ENCODE measurements around the gene ELFN2. TPM values are rescaled to one million over a fixed set of nuclear protein-coding genes. Genes with fewer than 3 reads are reported as not detected.
A peak's percentile ranks its signal among the peaks of the same experiment; 100 is the strongest.

The ELFN2 gene
- total RNA-seq, 1 donor from 2014 or later: 0.26 TPM

DNA sequence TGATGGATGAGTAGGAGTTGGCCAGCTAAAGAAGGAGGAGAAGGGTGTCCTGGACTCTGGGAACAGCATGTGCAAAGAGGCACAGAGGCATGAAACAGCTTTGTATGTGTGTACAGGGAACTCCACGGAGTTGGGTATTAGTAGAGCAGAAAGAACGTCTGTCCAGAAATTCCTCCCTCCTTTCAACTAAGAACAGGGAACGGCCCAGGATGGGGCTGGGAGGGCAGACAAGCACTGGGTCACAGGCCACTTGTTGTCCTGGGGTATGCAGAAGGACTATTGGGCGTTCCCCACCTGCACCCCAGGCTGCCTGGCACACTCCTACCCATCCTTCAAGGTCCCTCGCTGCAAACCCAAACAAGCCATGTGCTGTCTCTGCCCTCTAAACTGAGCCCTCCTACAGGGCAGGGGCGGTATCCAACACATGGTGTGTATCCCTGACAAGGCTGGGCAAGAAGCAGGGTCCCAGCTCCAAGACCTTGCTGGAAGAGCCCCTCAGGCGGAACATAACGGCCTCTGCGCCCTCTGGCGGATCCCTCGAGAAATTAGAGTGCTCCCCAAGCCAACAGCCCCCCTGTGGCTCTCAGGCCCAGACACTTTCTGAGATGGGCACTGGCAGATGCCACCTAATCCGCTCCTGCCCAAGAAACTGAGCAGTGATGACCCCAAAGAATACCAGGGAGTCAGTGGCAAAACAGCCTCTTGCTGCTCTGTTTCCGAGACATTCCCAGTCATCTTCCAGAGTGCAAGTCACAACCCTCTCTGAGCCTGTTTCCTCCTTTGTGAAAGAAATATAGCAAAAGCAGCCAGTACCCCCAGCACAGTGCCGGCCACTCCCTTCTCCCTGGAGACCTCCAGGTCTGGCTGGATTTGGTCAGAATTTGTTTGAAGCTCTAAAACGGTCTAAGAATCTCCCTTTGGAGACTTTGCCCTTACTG, 1.6 kb upstream of the ELFN2 start:
- Histone ChIP-seq H3K4me3 (ENCODE audit: low read depth, low read length) (no peak overlapping the region), H3K27me3 (ENCODE audit: control insufficient read depth, insufficient read depth, low read length) (peaks cover 3% of the 10 kb centered on the region), H3K36me3 (ENCODE audit: control insufficient read depth, insufficient read depth, low read length) (no peaks in the 10 kb centered on the region)
- FAIRE-seq (peak; percentile 36), DNase-seq (ENCODE audit: low read depth) (no peak)
- TF ChIP-seq, protein P1, sequence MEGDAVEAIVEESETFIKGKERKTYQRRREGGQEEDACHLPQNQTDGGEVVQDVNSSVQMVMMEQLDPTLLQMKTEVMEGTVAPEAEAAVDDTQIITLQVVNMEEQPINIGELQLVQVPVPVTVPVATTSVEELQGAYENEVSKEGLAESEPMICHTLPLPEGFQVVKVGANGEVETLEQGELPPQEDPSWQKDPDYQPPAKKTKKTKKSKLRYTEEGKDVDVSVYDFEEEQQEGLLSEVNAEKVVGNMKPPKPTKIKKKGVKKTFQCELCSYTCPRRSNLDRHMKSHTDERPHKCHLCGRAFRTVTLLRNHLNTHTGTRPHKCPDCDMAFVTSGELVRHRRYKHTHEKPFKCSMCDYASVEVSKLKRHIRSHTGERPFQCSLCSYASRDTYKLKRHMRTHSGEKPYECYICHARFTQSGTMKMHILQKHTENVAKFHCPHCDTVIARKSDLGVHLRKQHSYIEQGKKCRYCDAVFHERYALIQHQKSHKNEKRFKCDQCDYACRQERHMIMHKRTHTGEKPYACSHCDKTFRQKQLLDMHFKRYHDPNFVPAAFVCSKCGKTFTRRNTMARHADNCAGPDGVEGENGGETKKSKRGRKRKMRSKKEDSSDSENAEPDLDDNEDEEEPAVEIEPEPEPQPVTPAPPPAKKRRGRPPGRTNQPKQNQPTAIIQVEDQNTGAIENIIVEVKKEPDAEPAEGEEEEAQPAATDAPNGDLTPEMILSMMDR (IDR thresholded peaks at IDR 0.05; ENCODE audit: insufficient read depth, low read length, severe bottlenecking): peak; percentile 72

DNA sequence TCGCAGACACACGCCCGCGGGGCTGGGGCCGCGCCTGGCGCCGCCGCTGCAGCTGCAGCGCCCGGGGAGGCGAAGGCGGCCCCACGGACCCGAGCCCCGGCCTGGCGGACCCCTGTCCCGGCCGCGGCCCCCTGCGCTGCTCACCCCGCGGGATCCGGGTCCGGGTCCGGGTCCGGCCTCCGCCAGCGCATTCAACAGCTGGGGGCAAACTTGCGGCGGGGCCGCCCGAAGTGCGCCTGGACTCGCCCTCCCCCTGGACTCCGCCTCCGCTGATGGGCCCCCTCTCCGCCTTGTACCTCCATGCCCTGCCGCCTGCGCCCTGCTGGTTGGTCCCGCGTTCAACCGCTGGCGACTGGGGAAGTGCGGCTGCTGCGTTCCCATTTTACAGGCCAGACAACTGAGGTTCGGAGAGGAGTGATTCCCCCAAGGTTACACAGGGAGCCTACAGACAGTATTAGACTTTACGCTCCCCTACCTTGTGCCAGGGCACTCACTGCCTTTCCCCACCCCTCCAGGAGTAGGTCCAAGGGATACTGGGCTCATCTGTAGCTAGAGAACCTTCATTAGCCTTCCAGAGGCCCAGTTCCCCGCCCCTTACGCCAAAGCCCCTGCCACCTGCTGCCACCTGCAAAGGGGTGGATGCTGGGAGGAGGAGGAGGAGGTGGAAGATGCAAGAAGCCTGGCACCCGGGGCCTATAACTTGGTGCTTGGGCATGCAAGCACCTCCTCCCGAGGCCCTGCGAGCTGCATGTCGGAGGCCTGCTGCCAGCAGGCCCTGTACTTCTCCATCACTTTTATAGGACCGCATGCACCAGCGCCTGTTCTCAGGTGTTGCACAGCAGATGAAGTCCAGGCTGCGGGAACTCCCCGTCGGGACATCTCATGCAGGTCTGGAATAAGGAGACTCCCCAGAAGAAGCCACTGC, 694 bp upstream of the ELFN2 start:
- DNase-seq (ENCODE audit: low read depth) (no peak), FAIRE-seq (no peak)
- H3K27me3 ChIP-seq (ENCODE audit: control insufficient read depth, insufficient read depth, low read length): peaks cover 3% of the 10 kb centered on the region
- H3K4me3 ChIP-seq (ENCODE audit: low read depth, low read length): peak overlapping the region; percentile 55
- TF ChIP-seq, protein P1 (IDR thresholded peaks at IDR 0.05; ENCODE audit: insufficient read depth, low read length, severe bottlenecking): no peak
- H3K36me3 ChIP-seq (ENCODE audit: control insufficient read depth, insufficient read depth, low read length): no peaks in the 10 kb centered on the region

DNA sequence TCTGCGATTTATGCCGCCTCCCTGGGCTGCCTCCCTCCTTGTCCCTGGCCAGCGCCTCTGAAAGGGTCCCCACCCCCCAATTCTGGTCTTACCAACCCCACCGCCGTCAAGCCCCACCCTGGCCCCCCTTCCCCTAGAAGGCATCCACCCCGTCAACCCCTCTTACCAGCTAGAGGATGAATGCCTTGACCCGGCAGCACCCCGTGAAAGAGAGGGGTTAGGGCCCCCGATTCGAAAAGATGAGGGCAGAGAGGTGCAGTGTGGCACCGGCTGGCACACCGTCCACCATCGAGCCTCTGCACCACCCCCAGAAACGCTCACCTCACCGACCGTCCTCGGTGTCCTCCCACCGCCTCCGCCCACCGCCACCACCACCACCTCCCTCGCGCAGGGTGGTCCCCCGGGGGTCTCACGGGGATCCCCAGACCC, 559 bp downstream of the ELFN2 start:
- TF ChIP-seq, protein P1 (IDR thresholded peaks at IDR 0.05; ENCODE audit: insufficient read depth, low read length, severe bottlenecking): no peak
- Histone ChIP-seq H3K27me3 (ENCODE audit: control insufficient read depth, insufficient read depth, low read length) (peaks cover 3% of the 10 kb centered on the region), H3K4me3 (ENCODE audit: low read depth, low read length) (peak overlapping the region; percentile 55), H3K36me3 (ENCODE audit: control insufficient read depth, insufficient read depth, low read length) (no peaks in the 10 kb centered on the region)
- no peak for DNase-seq (ENCODE audit: low read depth)
- no peak for FAIRE-seq

DNA sequence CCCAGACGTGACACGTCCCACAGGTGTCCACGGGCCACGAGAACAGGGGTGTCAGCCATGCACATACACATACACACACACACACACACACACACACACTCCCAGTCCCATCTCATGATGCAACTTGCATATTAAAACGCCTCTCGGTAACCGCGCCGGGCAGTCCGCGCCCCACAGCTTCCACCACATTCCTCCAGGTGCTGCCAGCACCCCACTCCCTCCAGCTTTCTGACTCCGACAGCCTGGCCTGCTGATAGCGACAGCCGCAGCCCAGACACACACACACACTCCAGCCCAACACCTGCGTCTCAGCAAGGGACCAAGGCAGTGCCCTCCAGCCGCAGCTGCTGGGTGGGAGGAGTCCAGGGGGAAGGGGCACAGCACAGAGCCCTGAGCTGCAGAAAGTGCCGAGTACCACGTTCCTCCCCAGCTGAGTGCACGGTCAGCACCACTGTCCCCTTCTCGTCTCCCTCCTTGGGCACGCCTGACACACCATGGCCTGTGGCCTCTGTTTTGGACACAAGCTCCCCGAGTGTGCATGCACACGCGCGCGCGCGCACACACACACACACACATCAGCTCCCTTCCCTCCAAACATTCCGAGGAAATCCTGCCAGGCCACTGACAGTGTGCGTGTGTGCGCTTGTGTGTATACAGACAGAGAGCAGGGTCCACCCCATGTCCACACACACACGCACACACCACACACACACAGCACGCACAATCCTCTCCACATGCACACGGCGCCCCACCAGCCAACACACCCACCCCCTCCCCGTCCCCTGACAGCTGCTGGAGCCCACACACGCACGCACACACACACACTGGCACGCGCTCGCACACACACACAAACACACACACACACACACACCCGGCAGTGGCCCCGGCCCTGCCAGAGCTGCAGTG, 1.2 kb downstream of the ELFN2 start:
- peaks cover 3% of the 10 kb centered on the region for H3K27me3 ChIP-seq (ENCODE audit: control insufficient read depth, insufficient read depth, low read length)
- DNase-seq (ENCODE audit: low read depth): no peak
- H3K4me3 ChIP-seq (ENCODE audit: low read depth, low read length): peak overlapping the region; percentile 55

More for the DNA sequence above, 1.2 kb downstream of the ELFN2 start:
- TF ChIP-seq, protein P1 (IDR thresholded peaks at IDR 0.05; ENCODE audit: insufficient read depth, low read length, severe bottlenecking): no peak
- no peaks in the 10 kb centered on the region for H3K36me3 ChIP-seq (ENCODE audit: control insufficient read depth, insufficient read depth, low read length)
- FAIRE-seq: peak; percentile 79

Data from bronchial epithelial cell (primary cell).